ENCODE data around the gene DGKH. TPM values are rescaled to one million over a fixed set of nuclear protein-coding genes. Genes with fewer than 3 reads are reported as not detected.
A peak's percentile ranks its signal among the peaks of the same experiment; 100 is the strongest.

The DGKH gene
- total and polyA plus RNA-seq, 8 donors, result 9.8 to 17.1 (median 12.0) TPM

GRCh38 chr13:42061943-42062342, 13.5 kb downstream of the DGKH start:
- ATAC-seq (no peak), DNase-seq (no peak)
- Histone ChIP-seq H3K27ac (no peak overlapping the region), H3K27me3 (no peaks in the 10 kb centered on the region), H3K36me3 (no peaks in the 10 kb centered on the region), H3K9me3 (peaks cover 0 to 3% of the 10 kb centered on the region in 2 donors), H3K4me3 (no peak overlapping the region), H3K4me1 (peaks cover 0 to 5% of the 10 kb centered on the region in 2 donors)
- intact Hi-C loops (cut with DNase I), result no loop called here
- TF ChIP-seq CTCF (IDR thresholded peaks at IDR 0.05), result no peak

GRCh38 chr13:42063105-42063504, 14.7 kb downstream of the DGKH start:
- DNase-seq, result no peak
- no peaks in the 10 kb centered on the region for H3K27me3 ChIP-seq
- no peak overlapping the region for H3K4me3 ChIP-seq
- no peak for ATAC-seq
- H3K36me3 ChIP-seq, result no peaks in the 10 kb centered on the region
- H3K9me3 ChIP-seq, result peaks cover 0 to 3% of the 10 kb centered on the region in 2 donors
- H3K4me1 ChIP-seq, result peaks cover 0 to 5% of the 10 kb centered on the region in 2 donors
- H3K27ac ChIP-seq, result no peak overlapping the region
- no peak for TF ChIP-seq CTCF (IDR thresholded peaks at IDR 0.05)
- intact Hi-C loops (cut with DNase I), result no loop called here

GRCh38 chr13:42064259-42064658, 15.8 kb downstream of the DGKH start:
- Histone ChIP-seq H3K36me3 (no peaks in the 10 kb centered on the region), H3K4me1 (peaks cover 0 to 5% of the 10 kb centered on the region in 2 donors), H3K27ac (no peak overlapping the region), H3K9me3 (no peaks in the 10 kb centered on the region), H3K27me3 (no peaks in the 10 kb centered on the region), H3K4me3 (no peak overlapping the region)
- no peak for TF ChIP-seq CTCF (IDR thresholded peaks at IDR 0.05)
- ATAC-seq (peak; percentile 41), DNase-seq (no peak)
- intact Hi-C loops (cut with DNase I), result no loop called here

GRCh38 chr13:42064966-42065365, 16.5 kb downstream of the DGKH start:
- no peak overlapping the region for H3K27ac ChIP-seq
- no peaks in the 10 kb centered on the region for H3K36me3 ChIP-seq
- peaks cover 0 to 5% of the 10 kb centered on the region in 2 donors for H3K4me1 ChIP-seq
- no peaks in the 10 kb centered on the region for H3K9me3 ChIP-seq
- intact Hi-C loops (cut with DNase I), result no loop called here
- peak; percentile 37 for ATAC-seq
- no peak for DNase-seq
- H3K27me3 ChIP-seq, result no peaks in the 10 kb centered on the region
- TF ChIP-seq CTCF (IDR thresholded peaks at IDR 0.05), result no peak
- no peak overlapping the region for H3K4me3 ChIP-seq

- peaks cover 0 to 5% of the 10 kb centered on the region in 2 donors for H3K4me1 ChIP-seq
- TF ChIP-seq CTCF (IDR thresholded peaks at IDR 0.05), result no peak
These were observed 17.0 kb downstream of the DGKH start for GRCh38 chr13:42065414-42065813.

More at GRCh38 chr13:42065414-42065813, 17.0 kb downstream of the DGKH start:
- intact Hi-C loops (cut with DNase I), result no loop called here
- H3K36me3 ChIP-seq, result no peaks in the 10 kb centered on the region
- no peaks in the 10 kb centered on the region for H3K27me3 ChIP-seq
- H3K4me3 ChIP-seq, result no peak overlapping the region
- ATAC-seq (no peak), DNase-seq (no peak)
- H3K27ac ChIP-seq, result no peak overlapping the region
- no peaks in the 10 kb centered on the region for H3K9me3 ChIP-seq

Measured in left lung (tissue), 10 donors.